UCSD-AML1 (cell line): Measurements from ENCODE around the gene ATP13A5.

Experiments
- DNase-seq: peaks from one replicate; lab custom pipeline; 2025; ENCODE audit not compliant: unreplicated experiment; lab: John Stamatoyannopoulos, UW

Gene ATP13A5

DNA sequence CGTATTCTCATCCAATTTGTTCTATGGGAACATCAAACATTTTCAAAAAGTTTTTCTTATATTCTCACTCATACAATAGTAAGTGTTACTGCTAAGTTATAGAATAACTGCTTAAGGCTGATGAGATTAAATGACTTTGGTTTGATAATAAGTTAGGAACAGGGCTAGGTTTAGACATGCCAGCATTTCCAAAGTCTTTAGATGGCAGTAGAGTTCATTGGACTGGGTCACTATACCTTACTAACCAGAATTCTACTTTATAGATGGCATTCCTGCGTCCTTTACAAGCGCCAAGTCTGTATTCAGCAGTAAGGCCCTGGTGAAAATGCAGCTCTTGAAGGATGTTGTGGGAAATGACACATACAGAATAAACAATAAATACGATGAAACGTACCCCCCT lies 115.8 kb downstream of the ATP13A5 start:
- no peak for DNase-seq

DNA sequence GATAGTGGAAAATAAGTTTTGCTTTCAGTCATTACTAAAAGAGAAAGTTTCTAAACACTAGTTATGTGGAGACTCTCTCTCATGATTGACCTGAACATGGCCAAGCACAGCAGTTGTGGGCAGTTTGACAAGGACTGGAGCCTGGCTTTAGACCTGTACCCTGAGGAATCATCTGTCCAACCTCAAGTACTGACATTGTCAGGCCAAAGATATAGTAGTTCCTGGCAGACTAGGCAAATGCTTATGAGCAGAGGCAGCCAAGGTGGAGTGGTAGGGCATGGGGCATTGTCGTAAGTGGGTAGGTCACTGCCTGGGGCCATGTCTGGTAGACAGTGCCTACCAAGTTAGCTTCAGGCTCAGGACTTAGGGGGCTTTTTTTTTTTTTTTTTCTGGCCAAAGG lies 116.6 kb downstream of the ATP13A5 start:
- DNase-seq, result no peak

DNA sequence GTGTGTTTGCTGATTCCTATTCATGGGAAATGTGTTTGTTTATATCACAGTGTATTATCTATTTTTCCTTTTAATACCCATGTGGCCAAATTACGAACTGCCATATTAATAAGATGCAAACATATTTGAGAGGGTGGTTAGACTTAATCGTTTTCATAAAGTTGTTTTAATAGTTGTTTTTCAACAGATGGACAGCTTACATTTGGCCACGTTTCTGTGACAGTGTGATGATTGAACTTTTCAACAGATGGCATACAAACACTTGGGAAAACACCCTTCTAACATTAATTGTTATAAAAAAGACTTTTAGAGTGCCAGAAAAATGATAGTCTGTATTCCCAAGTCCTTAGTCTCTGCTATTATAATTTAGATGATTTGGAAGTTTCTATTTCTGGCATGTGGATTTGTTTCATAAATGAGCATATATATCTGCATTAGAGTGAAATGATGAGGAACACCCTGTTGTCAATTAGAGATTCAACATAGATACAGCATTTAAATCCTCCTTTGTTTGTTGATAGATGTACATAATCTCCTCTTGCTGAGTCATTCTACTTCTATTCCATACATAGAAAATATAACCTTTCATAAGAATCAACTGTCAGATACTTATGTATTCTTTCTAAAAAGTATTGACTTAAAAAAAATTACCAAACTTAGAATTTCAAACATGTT lies 124.4 kb downstream of the ATP13A5 start:
- DNase-seq, result no peak

DNA sequence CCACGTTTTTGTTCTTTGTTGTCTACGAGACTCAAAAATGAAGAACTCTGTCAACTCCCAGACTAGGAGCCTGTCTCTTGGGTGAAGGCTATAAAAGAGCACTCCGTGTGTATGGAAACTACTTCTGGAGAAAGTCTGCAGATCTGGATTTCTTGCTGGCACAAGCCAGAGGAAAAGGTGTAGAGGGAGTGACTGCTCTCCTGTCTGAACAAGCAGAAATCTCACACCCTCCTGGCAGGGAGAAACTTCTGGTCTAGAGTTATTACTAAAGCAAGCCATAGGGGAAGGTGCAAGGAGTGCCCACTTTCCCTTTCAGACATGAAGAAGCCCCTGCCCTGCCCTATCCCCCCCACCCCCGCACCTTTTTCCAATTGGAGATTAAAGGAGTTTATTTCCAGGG lies 128.1 kb downstream of the ATP13A5 start:
- no peak for DNase-seq

DNA sequence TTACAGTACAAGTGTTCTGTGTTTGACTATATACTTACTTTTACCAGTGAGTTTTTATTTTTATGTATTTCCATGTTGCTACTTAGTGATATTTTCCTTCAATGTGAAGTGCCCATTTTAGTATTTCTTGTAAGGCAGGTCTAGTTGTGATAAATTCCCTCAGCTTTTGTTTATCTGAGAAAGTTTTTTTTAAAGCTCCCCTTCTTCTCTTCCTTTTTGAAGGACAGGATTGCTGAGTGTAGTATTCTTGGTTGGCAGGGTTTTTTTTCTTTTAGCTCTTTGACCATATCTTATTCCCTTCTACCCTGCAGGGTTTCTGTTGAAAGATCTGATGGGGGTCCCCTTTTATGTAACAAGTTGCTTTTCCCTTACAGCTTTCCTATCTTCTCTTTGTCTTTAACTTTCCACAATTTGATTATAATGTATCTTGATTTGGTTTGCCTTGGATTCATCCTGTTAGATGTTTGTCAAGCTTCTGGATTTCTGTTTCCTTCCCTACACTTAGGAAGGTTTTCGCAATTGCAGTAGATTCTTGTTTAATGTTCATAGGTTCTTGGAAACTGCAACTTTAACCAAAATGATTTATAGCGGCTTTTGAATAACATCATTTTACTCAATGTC lies 129.6 kb downstream of the ATP13A5 start:
- no peak for DNase-seq

DNA sequence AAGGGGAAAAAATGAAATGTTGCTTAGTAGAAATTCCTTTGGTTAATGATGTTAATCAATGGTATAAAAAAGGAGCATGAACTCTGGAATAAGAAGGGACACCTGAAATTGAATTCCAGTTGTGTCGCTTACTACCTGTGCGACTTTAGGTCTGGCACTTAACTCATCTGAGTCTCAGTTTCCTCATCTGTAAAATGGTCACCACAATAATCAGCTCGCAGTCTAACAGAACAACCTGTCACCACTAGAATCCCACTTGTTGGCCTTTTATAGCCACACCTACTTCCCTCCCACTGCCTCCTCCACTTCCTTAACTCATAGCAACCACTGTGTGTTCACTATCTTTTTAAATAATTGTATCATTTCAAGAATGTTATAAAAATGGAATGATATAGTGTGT lies 135.0 kb downstream of the ATP13A5 start:
- no peak for DNase-seq

DNA sequence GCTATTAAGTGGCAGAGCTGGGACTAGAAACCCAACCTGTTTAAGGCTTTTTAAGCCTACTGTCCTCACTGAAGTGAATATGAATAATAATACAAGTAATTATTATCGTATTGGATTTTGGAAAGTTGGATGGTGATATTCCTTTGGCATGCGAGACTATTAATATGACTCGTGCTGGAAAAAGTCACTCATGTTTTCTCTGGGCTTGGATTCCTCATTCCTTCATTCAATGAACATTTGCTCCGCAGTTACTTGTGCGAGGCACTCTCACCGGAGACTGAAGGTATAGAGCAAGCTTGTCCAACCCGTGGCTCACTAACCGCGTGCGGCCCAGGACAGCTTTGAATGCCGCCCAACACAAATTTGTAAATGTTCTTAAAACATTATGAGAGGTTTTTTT lies 136.8 kb downstream of the ATP13A5 start:
- DNase-seq, result no peak

DNA sequence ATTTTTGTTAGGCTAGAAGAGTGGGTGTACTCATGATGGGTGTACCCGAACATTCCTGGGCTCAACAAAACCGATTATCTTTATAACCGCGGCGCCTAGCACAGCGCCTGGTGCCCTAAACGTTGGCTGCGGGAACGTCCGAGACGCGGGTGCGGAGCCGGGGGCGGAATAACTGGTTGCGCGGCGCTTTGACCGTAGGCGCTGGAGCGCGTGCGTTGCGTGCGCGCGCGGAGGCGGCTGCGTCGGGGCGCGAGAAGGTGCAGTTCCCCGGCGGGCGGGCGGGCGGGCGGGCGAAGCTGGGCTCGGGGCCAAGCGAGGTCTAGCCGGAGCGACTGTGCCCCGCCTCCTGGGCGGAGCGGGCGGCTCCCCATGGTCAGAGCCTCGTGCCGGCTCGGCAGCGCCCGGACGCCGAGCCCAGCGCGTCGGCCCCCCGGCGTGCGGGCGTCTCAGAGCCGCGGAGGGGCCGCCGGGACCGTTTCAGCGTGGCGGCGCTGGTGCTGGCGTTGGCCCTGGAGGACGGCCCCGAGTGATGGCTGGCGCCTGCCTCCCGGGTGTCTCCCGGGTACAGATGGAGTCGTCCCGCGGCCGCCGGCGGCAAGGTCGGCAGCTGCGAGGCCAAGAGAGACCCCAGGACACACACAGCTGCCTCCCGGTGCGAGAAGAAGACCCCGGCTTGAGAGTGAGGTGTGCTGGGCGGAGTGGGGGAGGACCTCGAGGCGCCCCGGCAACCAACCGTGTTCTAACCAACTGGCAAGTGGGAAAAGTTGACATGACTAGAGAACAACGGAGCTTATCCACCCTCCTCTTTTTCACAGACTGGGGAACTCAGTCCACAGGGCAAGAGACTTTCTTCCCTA lies 137.5 kb downstream of the ATP13A5 start, which contains the start of gene PLAAT1:
TSS of gene PLAAT1 (plus strand) at position 373 of the 857 bp plus-strand sequence. CDS start 14,429 bp downstream, outside the sequence.
- no peak for DNase-seq

DNA sequence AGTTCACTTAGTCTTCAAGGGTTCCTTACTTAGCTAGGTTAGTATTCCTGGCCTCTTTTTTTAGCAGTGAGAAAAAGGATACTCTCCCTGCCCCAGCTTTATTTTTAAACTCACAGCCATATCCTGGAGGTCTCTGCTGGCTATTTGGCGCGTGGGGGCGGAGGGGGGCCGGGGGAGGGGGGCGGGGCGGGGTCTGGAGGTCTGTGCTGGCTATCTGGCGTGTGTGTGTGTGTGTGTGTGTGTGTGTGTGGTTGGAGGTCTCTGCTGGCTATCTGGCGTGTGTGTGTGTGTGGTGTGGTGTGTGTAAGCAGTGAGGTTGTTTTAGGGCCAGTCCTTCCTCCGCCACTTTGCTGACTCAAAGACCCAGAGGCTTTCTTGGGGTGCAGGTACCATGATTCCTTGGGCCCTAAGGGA lies 138.1 kb downstream of the ATP13A5 start:
- DNase-seq, result no peak

DNA sequence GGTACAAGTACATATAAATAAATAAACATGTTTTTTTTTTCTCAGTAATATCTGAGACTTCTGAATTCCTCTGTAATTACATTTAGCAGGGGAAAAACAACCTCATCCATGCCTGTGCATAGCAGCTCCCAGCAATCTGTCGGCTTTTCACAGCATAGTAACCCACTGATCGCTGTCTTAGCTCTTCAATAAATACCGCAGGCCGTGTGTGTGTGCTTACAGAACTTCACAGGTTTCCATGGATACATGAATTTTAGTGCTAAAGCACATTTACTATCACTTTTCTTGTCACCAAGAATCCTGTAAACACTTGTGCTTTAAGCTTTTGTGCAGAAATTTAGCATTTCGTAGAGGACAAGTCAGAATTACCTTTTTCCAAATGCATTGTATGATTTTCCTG lies 141.5 kb downstream of the ATP13A5 start:
- no peak for DNase-seq

DNA sequence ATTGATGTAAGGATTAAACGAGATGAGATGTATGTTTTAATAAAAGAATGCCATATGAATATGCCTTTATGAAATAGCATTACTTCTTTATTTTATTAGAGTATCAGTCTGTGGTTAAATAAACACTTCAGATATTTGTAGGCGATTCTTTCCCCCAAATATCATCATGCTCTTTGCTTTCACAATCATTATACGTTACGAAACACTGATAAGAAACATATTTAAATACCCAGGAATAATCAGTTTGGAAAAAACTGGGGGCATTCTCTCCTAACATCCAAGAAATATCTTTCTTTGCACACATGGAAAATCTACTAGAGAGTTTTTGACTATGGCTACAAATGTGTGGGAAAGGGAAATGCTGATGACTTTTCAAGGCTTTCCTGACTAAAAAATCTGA lies 142.0 kb downstream of the ATP13A5 start:
- DNase-seq, result no peak

DNA sequence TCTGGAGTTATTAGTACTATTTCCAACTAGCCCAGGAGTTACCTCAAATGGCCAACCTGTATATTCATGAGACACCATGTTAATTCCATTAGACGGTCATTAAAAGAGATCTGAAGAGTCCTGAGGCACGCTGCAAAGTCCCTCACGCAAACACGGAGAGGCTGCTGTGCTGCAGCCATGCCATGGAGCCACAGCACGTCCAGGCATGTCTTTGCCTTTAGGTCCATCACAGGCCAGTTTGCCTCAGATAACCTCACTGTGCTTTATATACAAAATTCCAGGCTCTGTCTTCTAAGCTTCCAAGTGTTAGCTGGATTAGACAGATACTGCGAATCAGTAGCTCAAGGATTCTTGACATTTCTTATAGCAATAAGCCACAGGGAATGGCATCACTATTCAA lies 147.4 kb downstream of the ATP13A5 start:
- no peak for DNase-seq

DNA sequence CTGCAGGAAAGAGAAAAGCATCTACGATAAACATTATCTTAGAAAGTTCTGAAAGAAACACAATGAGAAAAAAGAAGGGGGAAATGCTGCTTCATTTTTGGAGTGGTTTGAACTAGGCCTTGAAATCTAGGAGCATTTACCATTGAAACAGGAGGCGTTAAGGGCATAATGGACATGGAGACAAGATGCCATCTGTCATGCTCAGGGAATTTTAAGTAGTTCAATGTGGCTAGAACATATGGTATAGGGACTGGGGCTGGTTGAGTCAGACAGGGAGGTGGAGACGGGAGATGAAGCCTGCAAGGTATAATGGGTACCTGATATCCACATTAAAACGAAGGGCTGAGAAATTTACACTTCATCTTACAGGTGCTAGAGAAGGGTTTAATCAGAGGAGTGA lies 147.9 kb downstream of the ATP13A5 start:
- DNase-seq, result no peak

DNA sequence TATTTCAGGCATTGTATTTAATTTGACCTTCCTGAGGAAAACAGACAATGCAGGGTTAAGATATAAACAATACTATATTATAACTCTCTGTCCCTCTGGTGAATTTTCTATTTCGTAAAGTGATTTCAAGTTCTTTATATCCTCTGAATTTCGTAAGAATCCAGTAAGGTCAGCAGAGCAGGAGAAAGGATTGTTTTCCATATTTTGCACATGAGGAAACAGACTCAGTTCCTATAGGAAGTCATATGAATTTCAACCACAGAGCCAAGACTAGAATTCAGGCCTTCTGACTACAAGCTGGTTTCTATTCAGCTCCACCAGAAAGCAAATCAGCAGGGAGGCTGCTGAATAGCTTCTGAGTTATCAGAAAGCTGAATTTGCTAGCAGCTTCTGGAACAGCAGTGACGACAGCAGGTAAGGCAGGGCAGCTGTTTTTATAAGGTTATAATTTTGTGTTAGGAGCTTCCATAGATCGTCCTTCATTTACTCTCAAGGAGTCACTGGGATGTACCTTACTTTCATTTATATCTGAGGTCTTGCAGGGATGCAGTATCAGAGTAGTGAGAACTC lies 148.6 kb downstream of the ATP13A5 start:
- no peak for DNase-seq

DNA sequence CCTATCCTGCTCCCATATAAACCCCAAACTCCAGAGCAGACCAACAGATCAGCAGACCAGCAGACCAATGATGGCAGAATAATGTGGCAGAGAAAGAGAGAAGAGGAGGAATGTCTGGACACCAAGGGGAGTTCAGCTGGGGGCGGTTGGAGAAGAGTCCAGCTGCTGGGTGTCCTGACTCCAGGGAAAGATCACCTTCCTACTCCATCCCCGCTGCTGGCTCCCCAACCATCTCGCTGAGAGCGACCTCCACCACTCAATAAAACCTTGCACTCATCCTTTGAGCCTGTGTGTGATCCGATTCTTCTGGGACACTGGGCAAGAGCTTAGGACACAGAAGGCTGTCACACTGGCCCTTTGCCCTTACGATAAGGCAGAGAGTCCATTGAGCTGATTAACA lies 150.3 kb downstream of the ATP13A5 start:
- no peak for DNase-seq

DNA sequence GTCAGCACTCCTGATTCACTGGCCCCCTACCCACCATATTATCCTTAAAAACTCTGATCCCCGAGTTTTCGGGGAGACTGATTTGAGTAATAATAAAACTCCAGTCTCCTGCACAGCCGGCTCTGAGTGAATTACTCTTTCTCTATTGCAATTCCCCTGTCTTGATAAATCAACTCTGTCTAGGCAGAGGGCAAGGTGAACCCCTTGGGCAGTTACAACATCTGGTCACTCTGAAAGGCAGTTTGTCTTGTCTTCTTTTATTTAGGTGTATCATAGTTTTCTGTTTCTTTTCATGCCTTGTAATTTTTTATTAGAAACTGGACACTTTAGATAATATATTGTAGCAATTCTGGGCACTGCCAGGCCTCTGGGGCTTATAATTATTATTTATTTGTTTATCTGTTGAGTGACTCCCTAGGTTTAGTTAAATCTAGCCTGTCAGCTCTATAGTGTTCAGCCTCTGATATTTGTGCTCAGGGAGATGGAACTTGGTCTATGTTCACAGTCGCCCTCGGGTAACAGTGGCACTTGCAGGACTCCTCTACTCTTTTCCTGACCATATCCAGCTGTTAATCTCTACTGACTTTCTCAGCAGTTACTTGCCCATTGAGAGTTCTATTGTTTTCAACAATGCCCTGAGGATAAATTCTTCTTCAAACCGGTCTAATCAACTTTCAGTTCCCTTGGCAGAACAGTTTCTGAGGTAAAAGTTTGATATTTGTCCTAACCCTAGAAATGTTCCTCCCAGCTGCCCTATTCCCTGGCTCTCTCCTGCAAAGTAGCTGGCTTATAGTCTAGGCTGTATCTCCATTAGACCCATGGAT lies 153.0 kb downstream of the ATP13A5 start:
- no peak for DNase-seq
